OCI-LY7 (cell line): ENCODE results near the gene OR10A6. TPM values are rescaled to one million over a fixed set of nuclear protein-coding genes. Genes with fewer than 3 reads are reported as not detected.

Experiments used
- BruUV-seq: library from RNA; stranded (reverse); fragments of 400-500 nt; replicated peaks from 2 replicates; lab custom pipeline; 2021; lab: Mats Ljungman, UMichigan
- CTCF ChIA-PET: fragments of 300-600 bp; sonication (Branson Sonifier 250); formaldehyde crosslinking; loops from one replicate; lab custom pipeline; 2022; ENCODE audit warnings: antibody characterized with exemption; ENCODE audit not compliant: unreplicated experiment; lab: Charles Lee
- POLR2A ChIA-PET: fragments of 300-600 bp; sonication (Branson Sonifier 250); formaldehyde crosslinking; loops from one replicate; lab custom pipeline; 2022; ENCODE audit warnings: antibody characterized with exemption; lab: Charles Lee
- DNase-seq: peaks from one replicate; pipeline ENCODE4 v3.0.0-alpha.2; 2015; ENCODE audit warnings: low spot score
- H2AFZ ChIP-seq: fragments of 200-600 bp; sonication (generic), shearing (Covaris generic); 2 replicates; pipeline ENCODE4 v1.6.1; 2014; ENCODE audit warnings: mild to moderate bottlenecking, antibody characterized with exemption, low read length, moderate library complexity
- H3K27ac ChIP-seq: fragments of 200-600 bp; sonication (generic); 2 replicates; pipeline ENCODE4 v1.5.1; 2014; ENCODE audit warnings: mixed run types, low read depth, mild to moderate bottlenecking, moderate library complexity, low read length, inconsistent platforms; ENCODE audit not compliant: poor library complexity, severe bottlenecking
- H3K36me3 ChIP-seq: fragments of 200-600 bp; sonication (generic); 2 replicates; pipeline ENCODE4 v1.6.1; 2014; ENCODE audit warnings: mild to moderate bottlenecking, antibody characterized with exemption, low read length, moderate library complexity, mixed read lengths; ENCODE audit not compliant: insufficient read depth
- H3K4me1 ChIP-seq: fragments of 200-600 bp; sonication (generic); 2 replicates; pipeline ENCODE4 v1.5.1; 2014; ENCODE audit warnings: mild to moderate bottlenecking, low read length; ENCODE audit not compliant: insufficient read depth, poor library complexity, severe bottlenecking
- H3K4me2 ChIP-seq: fragments of 200-600 bp; sonication (generic); 2 replicates; pipeline ENCODE4 v1.6.1; 2014; ENCODE audit warnings: mild to moderate bottlenecking, low read length
- H3K4me3 ChIP-seq: fragments of 200-600 bp; sonication (generic); 2 replicates; pipeline ENCODE4 v1.5.1; 2014; ENCODE audit warnings: mild to moderate bottlenecking, low read depth, low read length; ENCODE audit not compliant: poor library complexity, severe bottlenecking
- H3K79me2 ChIP-seq: fragments of 200-600 bp; sonication (generic); 2 replicates; pipeline ENCODE4 v1.6.1; 2016; ENCODE audit warnings: low read depth, mild to moderate bottlenecking, low read length, moderate library complexity, mixed read lengths; ENCODE audit not compliant: insufficient read depth
- H3K9me2 ChIP-seq: fragments of 200-600 bp; sonication (generic); 2 replicates; pipeline ENCODE4 v1.6.1; 2016; ENCODE audit warnings: mild to moderate bottlenecking, low read length, mixed read lengths; ENCODE audit not compliant: insufficient read depth
- H3K9me3 ChIP-seq: fragments of 200-600 bp; sonication (generic); 2 replicates; pipeline ENCODE4 v1.6.1; 2014; ENCODE audit warnings: mild to moderate bottlenecking, mixed run types, low read length, mixed read lengths
- H4K20me1 ChIP-seq: fragments of 200-600 bp; sonication (generic); 2 replicates; pipeline ENCODE4 v1.6.1; 2014; ENCODE audit warnings: mild to moderate bottlenecking, antibody characterized with exemption, low read length, moderate library complexity, mixed read lengths; ENCODE audit not compliant: insufficient read depth
- EZH2phosphoT487 ChIP-seq: fragments of 200-600 bp; sonication (generic); IDR thresholded peaks from 2 replicates; pipeline ENCODE4 v1.6.1; 2018; ENCODE audit warnings: low read depth, borderline replicate concordance, mild to moderate bottlenecking, mixed run types, antibody characterized with exemption, low read length, moderate library complexity, mixed read lengths
- intact Hi-C: fragments of 100-400 bp; cut with micrococcal nuclease; formaldehyde crosslinking; loops from one replicate; pipeline ENCODE4 v1.10.0; 2022; ENCODE audit not compliant: unreplicated experiment
- total RNA-seq, 2 experiments: library from RNA; depleted of rRNA in 1 of 2; stranded (reverse); fragments of >200 nt in 1 of 2; shearing (Covaris generic) in 1 of 2; gene quantifications; 2 replicates each; pipeline ENCODE4 v1.2.3, GENCODE V29; 2014 to 2022
- TF ChIP-seq, protein P1 (sequence below): fragments of 200-600 bp; sonication (generic); conservative IDR thresholded peaks from 2 replicates; pipeline ENCODE4 v1.5.1; 2014; ENCODE audit warnings: mild to moderate bottlenecking, antibody characterized with exemption, low read length, moderate library complexity, mixed read lengths

The OR10A6 gene
- total RNA-seq, 2 experiments from 2014 or later: not detected

GRCh38 chr11:7918141-7918540 lies 12.9 kb downstream of the OR10A6 start:
- H3K4me2 ChIP-seq: no peak overlapping the region
- DNase-seq: no peak
- ChIA-PET CTCF (no interaction called here), POLR2A (no interaction called here)
- intact Hi-C loops: no loop called here
- H3K79me2 ChIP-seq: no peaks in the 10 kb centered on the region
- no peaks in the 10 kb centered on the region for H4K20me1 ChIP-seq
- TF ChIP-seq, protein P1, sequence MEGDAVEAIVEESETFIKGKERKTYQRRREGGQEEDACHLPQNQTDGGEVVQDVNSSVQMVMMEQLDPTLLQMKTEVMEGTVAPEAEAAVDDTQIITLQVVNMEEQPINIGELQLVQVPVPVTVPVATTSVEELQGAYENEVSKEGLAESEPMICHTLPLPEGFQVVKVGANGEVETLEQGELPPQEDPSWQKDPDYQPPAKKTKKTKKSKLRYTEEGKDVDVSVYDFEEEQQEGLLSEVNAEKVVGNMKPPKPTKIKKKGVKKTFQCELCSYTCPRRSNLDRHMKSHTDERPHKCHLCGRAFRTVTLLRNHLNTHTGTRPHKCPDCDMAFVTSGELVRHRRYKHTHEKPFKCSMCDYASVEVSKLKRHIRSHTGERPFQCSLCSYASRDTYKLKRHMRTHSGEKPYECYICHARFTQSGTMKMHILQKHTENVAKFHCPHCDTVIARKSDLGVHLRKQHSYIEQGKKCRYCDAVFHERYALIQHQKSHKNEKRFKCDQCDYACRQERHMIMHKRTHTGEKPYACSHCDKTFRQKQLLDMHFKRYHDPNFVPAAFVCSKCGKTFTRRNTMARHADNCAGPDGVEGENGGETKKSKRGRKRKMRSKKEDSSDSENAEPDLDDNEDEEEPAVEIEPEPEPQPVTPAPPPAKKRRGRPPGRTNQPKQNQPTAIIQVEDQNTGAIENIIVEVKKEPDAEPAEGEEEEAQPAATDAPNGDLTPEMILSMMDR: no peak
- TF ChIP-seq EZH2phosphoT487: no peak
- no peak overlapping the region for H3K4me3 ChIP-seq
- no peak overlapping the region for H3K27ac ChIP-seq
- H3K9me2 ChIP-seq: no peaks in the 10 kb centered on the region
- H3K4me1 ChIP-seq: no peaks in the 10 kb centered on the region
- H3K36me3 ChIP-seq: no peaks in the 10 kb centered on the region
- no peaks in the 10 kb centered on the region for H3K9me3 ChIP-seq
- BruUV-seq: no TSS peak
- no peak overlapping the region for H2AFZ ChIP-seq

DNA sequence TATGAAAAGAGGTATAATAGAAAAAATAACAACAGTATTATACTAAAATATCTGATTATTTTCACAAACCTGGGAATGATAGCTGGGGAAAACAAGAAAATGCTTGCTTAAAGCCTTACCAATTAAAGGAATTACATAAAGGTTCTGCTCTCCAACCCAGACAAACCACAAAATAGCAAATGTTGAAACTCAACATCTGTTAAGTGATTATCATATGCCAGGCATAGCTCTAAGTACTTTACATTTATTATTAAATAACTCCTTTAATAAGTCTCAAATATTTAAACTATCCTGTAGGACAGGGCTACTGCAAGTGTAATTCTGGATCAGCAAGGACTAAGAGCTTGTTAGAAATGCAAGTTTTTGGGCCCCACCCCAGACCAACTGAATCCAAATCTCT lies 20.1 kb downstream of the OR10A6 start:
- Histone ChIP-seq H3K4me3 (no peak overlapping the region), H3K9me2 (no peaks in the 10 kb centered on the region), H2AFZ (no peak overlapping the region), H3K4me1 (no peaks in the 10 kb centered on the region), H3K9me3 (no peaks in the 10 kb centered on the region), H3K4me2 (no peak overlapping the region), H3K36me3 (no peaks in the 10 kb centered on the region), H4K20me1 (no peaks in the 10 kb centered on the region), H3K79me2 (no peaks in the 10 kb centered on the region), H3K27ac (no peak overlapping the region)
- DNase-seq: no peak
- CTCF ChIA-PET: no interaction called here
- intact Hi-C loops: no loop called here
- no peak for TF ChIP-seq EZH2phosphoT487
- TF ChIP-seq, protein P1: no peak
- POLR2A ChIA-PET: interaction anchor here (0.7 to 1.1 kb wide), 4 partner anchors 9 to 186 kb away, joined by 3 to 5 read pairs (median 3); no protein-coding TSS in a partner anchor
- BruUV-seq: no TSS peak

DNA sequence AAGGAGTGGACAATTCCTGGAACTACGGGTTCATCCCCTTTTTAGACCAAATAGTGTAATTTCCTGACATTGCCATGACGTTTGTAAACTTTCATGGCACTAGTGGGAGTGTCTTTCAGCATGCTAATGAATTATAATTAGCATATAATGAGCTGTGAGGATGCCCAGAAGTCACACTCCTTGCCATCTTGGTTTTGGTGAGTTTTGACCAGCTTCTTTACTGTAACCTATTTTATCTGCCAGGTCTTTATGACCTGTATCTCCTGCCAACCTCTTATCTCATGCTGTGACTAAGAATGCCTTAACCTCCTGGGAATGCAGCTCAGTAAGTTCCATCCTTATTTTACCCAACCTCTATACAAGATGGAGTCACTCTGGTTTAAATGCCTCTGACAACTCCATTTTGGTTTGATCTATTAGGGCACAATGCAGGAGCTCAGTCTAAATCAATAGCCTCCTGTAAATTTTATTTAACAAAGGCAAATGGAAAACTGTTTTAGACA lies 20.7 kb downstream of the OR10A6 start:
- intact Hi-C loops: no loop called here

More for the DNA sequence above, 20.7 kb downstream of the OR10A6 start:
- BruUV-seq: no TSS peak
- Histone ChIP-seq H3K36me3 (no peaks in the 10 kb centered on the region), H3K9me2 (no peaks in the 10 kb centered on the region), H2AFZ (no peak overlapping the region), H3K4me3 (no peak overlapping the region), H3K27ac (no peak overlapping the region), H3K79me2 (no peaks in the 10 kb centered on the region), H3K9me3 (no peaks in the 10 kb centered on the region), H4K20me1 (no peaks in the 10 kb centered on the region), H3K4me2 (no peak overlapping the region), H3K4me1 (no peaks in the 10 kb centered on the region)
- TF ChIP-seq, protein P1: no peak
- no peak for TF ChIP-seq EZH2phosphoT487
- POLR2A ChIA-PET: interaction anchor here (0.8 to 1.6 kb wide), 2 partner anchors 10 to 25 kb away, joined by 5 read pairs; no protein-coding TSS in a partner anchor
- no peak for DNase-seq
- CTCF ChIA-PET: no interaction called here
